ENCODE measurements around the gene AWAT1. TPM values are rescaled to one million over a fixed set of nuclear protein-coding genes. Genes with fewer than 3 reads are reported as not detected.
"Not testable (repeated sequence)": the region's sequence is repeated elsewhere in the genome, so short reads cannot be mapped to it uniquely, and the experiment has no call there.

The AWAT1 gene
- total RNA-seq, 1 experiment from 2014 or later: not detected

DNA sequence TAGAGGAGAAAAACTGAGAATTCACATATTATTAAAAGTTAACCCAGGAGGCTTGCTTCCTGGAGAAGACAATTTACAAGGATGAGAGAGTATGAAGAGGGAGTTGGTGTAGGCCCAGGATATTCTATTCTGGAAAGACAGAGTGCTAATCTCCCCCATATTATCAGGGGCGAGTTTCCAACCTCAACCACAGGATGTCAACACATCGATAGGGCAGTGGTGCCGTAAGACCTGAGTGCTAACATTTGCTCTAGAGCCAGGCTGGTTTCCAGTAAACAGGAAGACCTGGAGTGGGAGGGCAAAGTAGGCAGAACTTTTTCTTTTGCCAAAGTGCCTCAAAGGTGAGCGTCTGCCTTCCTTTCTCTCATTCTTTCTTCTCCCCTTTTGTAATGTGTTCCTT lies 2.8 kb upstream of the AWAT1 start:
- Histone ChIP-seq H3F3A (ENCODE audit: insufficient read depth, low read depth) (no peaks in the 10 kb centered on the region), H3K4me2 (no peak overlapping the region), H3K9me3 (ENCODE audit: insufficient read depth, low read depth) (no peaks in the 10 kb centered on the region), H3K36me3 (ENCODE audit: low read depth) (no peaks in the 10 kb centered on the region), H3K9me2 (ENCODE audit: insufficient read depth) (no peaks in the 10 kb centered on the region), H4K20me1 (ENCODE audit: insufficient read depth) (no peaks in the 10 kb centered on the region), H3K27ac (no peak overlapping the region), H3K79me2 (ENCODE audit: low read depth) (no peaks in the 10 kb centered on the region), H3K4me3 (no peak overlapping the region), H2AFZ (no peak overlapping the region), H3K4me1 (replicated peaks; ENCODE audit: insufficient read depth) (no peaks in the 10 kb centered on the region; the same call in 1 of the 2 replicates), H3K27me3 (ENCODE audit: insufficient read depth, low read depth) (no peaks in the 10 kb centered on the region)
- TF ChIP-seq EZH2 (IDR thresholded peaks at IDR 0.05; ENCODE audit: low read depth) (no peak), CTCF (conservative IDR thresholded peaks at IDR 0.05) (no peak)
- CTCF ChIA-PET: no interaction called here
- no TSS peak for BruUV-seq (replicated peaks)
- intact Hi-C loops (cut with micrococcal nuclease; ENCODE audit: unreplicated experiment): no loop called here
- POLR2A ChIA-PET (ENCODE audit: unreplicated experiment): no interaction called here
- DNase-seq: no peak

DNA sequence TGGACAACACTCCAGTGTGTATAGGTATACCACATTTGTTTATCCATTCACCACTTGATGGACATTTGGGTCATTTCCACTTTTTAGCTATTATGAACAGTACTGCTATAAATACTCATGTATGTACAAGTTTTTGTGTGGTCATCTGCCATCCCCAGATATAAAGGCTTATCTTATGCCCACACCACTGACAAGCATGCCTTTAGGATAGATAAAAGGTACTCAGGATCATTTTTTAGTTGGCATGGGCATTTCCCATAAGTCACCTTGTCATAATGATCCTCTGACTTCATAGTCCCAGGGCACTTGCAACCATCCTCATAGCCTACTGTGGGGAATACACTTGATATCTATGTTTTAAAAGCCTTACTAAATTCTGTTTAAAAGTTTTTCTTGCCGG lies 6.3 kb downstream of the AWAT1 start:
- Histone ChIP-seq H3K9me3 (ENCODE audit: insufficient read depth, low read depth) (no peaks in the 10 kb centered on the region), H3K27ac (no peak overlapping the region), H3K27me3 (ENCODE audit: insufficient read depth, low read depth) (no peaks in the 10 kb centered on the region), H3K9me2 (ENCODE audit: insufficient read depth) (no peaks in the 10 kb centered on the region), H3K36me3 (ENCODE audit: low read depth) (no peaks in the 10 kb centered on the region), H3K4me2 (no peak overlapping the region), H3K4me1 (replicated peaks; ENCODE audit: insufficient read depth) (no peaks in the 10 kb centered on the region), H3K79me2 (ENCODE audit: low read depth) (no peaks in the 10 kb centered on the region), H2AFZ (no peak overlapping the region), H3K4me3 (no peak overlapping the region), H4K20me1 (ENCODE audit: insufficient read depth) (no peaks in the 10 kb centered on the region), H3F3A (ENCODE audit: insufficient read depth, low read depth) (no peaks in the 10 kb centered on the region)
- POLR2A ChIA-PET (ENCODE audit: unreplicated experiment): no interaction called here
- CTCF ChIA-PET: no interaction called here
- TF ChIP-seq CTCF (conservative IDR thresholded peaks at IDR 0.05) (no peak), EZH2 (IDR thresholded peaks at IDR 0.05; ENCODE audit: low read depth) (no peak)
- no TSS peak for BruUV-seq (replicated peaks)
- intact Hi-C loops (cut with micrococcal nuclease; ENCODE audit: unreplicated experiment): no loop called here
- DNase-seq: no peak

GRCh38 chrX:70241501-70241900 lies 7.0 kb downstream of the AWAT1 start:
- CTCF ChIA-PET: no interaction called here
- Histone ChIP-seq H4K20me1 (ENCODE audit: insufficient read depth) (no peaks in the 10 kb centered on the region), H3K4me1 (replicated peaks; ENCODE audit: insufficient read depth) (no peaks in the 10 kb centered on the region), H3K27me3 (ENCODE audit: insufficient read depth, low read depth) (no peaks in the 10 kb centered on the region), H3K27ac (no peak overlapping the region), H3K9me2 (ENCODE audit: insufficient read depth) (no peaks in the 10 kb centered on the region), H3K79me2 (ENCODE audit: low read depth) (no peaks in the 10 kb centered on the region), H3F3A (ENCODE audit: insufficient read depth, low read depth) (no peaks in the 10 kb centered on the region), H3K9me3 (ENCODE audit: insufficient read depth, low read depth) (no peaks in the 10 kb centered on the region), H3K36me3 (ENCODE audit: low read depth) (no peaks in the 10 kb centered on the region), H3K4me2 (no peak overlapping the region), H3K4me3 (no peak overlapping the region), H2AFZ (no peak overlapping the region)
- intact Hi-C loops (cut with micrococcal nuclease; ENCODE audit: unreplicated experiment): no loop called here
- no peak for TF ChIP-seq CTCF (conservative IDR thresholded peaks at IDR 0.05)
- TF ChIP-seq EZH2 (IDR thresholded peaks at IDR 0.05; ENCODE audit: low read depth): no peak
- POLR2A ChIA-PET (ENCODE audit: unreplicated experiment): no interaction called here
- BruUV-seq (replicated peaks): no TSS peak
- DNase-seq: no peak

DNA sequence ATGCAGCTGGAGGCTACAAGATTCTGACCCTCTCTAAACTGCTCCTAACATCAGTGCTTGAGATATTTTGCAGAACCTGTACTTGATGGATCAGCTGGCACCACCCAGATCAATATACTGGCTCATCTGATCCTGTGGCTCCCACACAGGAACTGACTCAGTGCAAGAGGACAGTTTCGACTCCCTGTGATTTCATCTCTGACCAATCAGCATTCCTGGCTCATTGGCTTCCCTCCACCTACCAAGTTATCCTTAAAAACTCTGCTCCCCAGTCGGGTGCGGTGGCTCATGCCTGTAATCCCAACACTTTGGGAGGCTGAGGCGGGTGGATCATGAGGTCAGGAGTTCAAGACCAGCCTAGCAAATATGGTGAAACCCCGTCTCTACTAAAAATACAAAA lies 9.1 kb downstream of the AWAT1 start:
- H3K36me3 ChIP-seq (ENCODE audit: low read depth); H2AFZ ChIP-seq; POLR2A ChIA-PET (ENCODE audit: unreplicated experiment); H3K9me3 ChIP-seq (ENCODE audit: insufficient read depth, low read depth); H3K4me3 ChIP-seq; H3K9me2 ChIP-seq (ENCODE audit: insufficient read depth); H3K4me2 ChIP-seq; BruUV-seq (replicated peaks); H3F3A ChIP-seq (ENCODE audit: insufficient read depth, low read depth); CTCF ChIA-PET; intact Hi-C loops (cut with micrococcal nuclease; ENCODE audit: unreplicated experiment); H3K4me1 ChIP-seq (replicated peaks; ENCODE audit: insufficient read depth); H3K79me2 ChIP-seq (ENCODE audit: low read depth); H3K27ac ChIP-seq; H3K27me3 ChIP-seq (ENCODE audit: insufficient read depth, low read depth); DNase-seq; H4K20me1 ChIP-seq (ENCODE audit: insufficient read depth): not testable (repeated sequence)

Measured in PC-9 (cell line).